Measurements from ENCODE around the gene CEP57L1.
A peak's percentile ranks its signal among the peaks of the same experiment; 100 is the strongest.

CEP57L1 gene

DNA sequence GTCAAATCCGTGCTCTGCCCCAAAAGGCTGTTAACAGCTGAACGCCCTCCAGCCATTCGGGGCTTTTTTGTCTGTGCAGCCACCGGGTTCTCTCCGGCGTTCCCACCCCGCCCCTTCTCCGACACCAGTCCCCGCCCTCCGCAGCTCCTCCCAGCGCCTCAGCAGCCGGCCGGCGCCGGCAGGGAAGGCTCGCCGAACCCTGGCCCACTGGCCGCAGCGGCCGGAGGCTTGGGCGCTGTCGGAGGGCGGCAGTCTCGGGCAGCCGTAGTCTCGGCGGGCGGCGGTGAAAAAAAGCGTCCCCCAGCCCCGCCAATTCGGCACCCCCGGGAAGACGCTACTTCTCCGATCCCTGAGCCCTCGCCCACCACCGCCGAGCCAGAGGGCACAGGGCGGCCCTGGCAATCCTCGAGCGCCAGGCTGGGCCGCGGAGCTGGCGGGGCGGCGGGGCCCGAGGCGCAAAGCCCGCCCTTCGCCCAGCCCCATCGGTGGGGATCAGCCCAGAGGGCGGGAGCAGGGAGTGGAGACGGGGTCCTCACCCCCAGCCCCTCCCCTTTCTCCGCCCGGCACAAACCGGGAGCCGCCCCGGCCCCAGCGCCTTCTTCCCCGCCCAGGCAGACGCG, 781 bp upstream of the CEP57L1 start, which contains the start of gene SESN1:
Gene SESN1, minus strand, starts transcription at position 431 of the 620 bp plus-strand sequence. CDS start 773 bp downstream, outside the sequence.
- TF ChIP-seq ZNF274 (IDR thresholded peaks at IDR 0.05; ENCODE audit: low read depth, low read length), result no peak
- TF ChIP-seq SUZ12 (IDR thresholded peaks at IDR 0.05; ENCODE audit: extremely low read depth, insufficient read depth, insufficient read length), result no peak
- TF ChIP-seq YY1 (IDR thresholded peaks at IDR 0.05; ENCODE audit: insufficient read depth, insufficient read length), result no peak
- no peaks in the 10 kb centered on the region for H3K36me3 ChIP-seq (ENCODE audit: insufficient read depth, insufficient read length, low read length)
- peak; percentile 76 for DNase-seq (ENCODE audit: low read depth, low spot score)

GRCh38 chr6:109095835-109096084, 453 bp downstream of the CEP57L1 start:
- H3K9ac ChIP-seq (ENCODE audit: insufficient read length, low read depth), result peak overlapping the region; percentile 86
- TF ChIP-seq SUZ12 (IDR thresholded peaks at IDR 0.05; ENCODE audit: extremely low read depth, insufficient read depth, insufficient read length), result no peak
- no peak for TF ChIP-seq YY1 (IDR thresholded peaks at IDR 0.05; ENCODE audit: insufficient read depth, insufficient read length)
- no peak for TF ChIP-seq ZNF274 (IDR thresholded peaks at IDR 0.05; ENCODE audit: low read depth, low read length)
- H3K4me3 ChIP-seq (ENCODE audit: insufficient read length, low read depth), result peak overlapping the region; percentile 57
- no peaks in the 10 kb centered on the region for H3K27me3 ChIP-seq (ENCODE audit: insufficient read depth, insufficient read length)
- H3K9me3 ChIP-seq (ENCODE audit: insufficient read depth, low read length), result no peaks in the 10 kb centered on the region
- no peak for DNase-seq (ENCODE audit: low read depth, low spot score)
- no peaks in the 10 kb centered on the region for H3K36me3 ChIP-seq (ENCODE audit: insufficient read depth, insufficient read length, low read length)
- no peaks in the 10 kb centered on the region for H3K4me1 ChIP-seq (ENCODE audit: insufficient read depth, insufficient read length)

More for the DNA sequence above, 781 bp upstream of the CEP57L1 start, which contains the start of gene SESN1:
- H3K9ac ChIP-seq (ENCODE audit: insufficient read length, low read depth), result peak within 1 kb of the TSS; percentile 86
- H3K9me3 ChIP-seq (ENCODE audit: insufficient read depth, low read length), result no peaks in the 10 kb centered on the region
- H3K4me1 ChIP-seq (ENCODE audit: insufficient read depth, insufficient read length), result no peaks in the 10 kb centered on the region
- peak within 1 kb of the TSS; percentile 63 for H3K4me3 ChIP-seq (ENCODE audit: insufficient read length, low read depth)
- no peaks in the 10 kb centered on the region for H3K27me3 ChIP-seq (ENCODE audit: insufficient read depth, insufficient read length)

- Histone ChIP-seq H3K4me1 (ENCODE audit: insufficient read depth, insufficient read length) (no peaks in the 10 kb centered on the region), H3K9ac (ENCODE audit: insufficient read length, low read depth) (no peak overlapping the region), H3K36me3 (ENCODE audit: insufficient read depth, insufficient read length, low read length) (no peaks in the 10 kb centered on the region), H3K9me3 (ENCODE audit: insufficient read depth, low read length) (no peaks in the 10 kb centered on the region), H3K27me3 (ENCODE audit: insufficient read depth, insufficient read length) (no peaks in the 10 kb centered on the region), H3K4me3 (ENCODE audit: insufficient read length, low read depth) (peak overlapping the region; percentile 57)
- DNase-seq (ENCODE audit: low read depth, low spot score), result no peak
- TF ChIP-seq ZNF274 (IDR thresholded peaks at IDR 0.05; ENCODE audit: low read depth, low read length) (no peak), SUZ12 (IDR thresholded peaks at IDR 0.05; ENCODE audit: extremely low read depth, insufficient read depth, insufficient read length) (no peak), YY1 (IDR thresholded peaks at IDR 0.05; ENCODE audit: insufficient read depth, insufficient read length) (no peak)
These were observed 901 bp downstream of the CEP57L1 start for GRCh38 chr6:109096208-109096607.

- Histone ChIP-seq H3K36me3 (ENCODE audit: insufficient read depth, insufficient read length, low read length) (peaks cover 5% of the 10 kb centered on the region), H3K9ac (ENCODE audit: insufficient read length, low read depth) (no peak overlapping the region), H3K4me1 (ENCODE audit: insufficient read depth, insufficient read length) (no peaks in the 10 kb centered on the region), H3K27me3 (ENCODE audit: insufficient read depth, insufficient read length) (no peaks in the 10 kb centered on the region), H3K9me3 (ENCODE audit: insufficient read depth, low read length) (no peaks in the 10 kb centered on the region), H3K4me3 (ENCODE audit: insufficient read length, low read depth) (no peak overlapping the region)
- DNase-seq (ENCODE audit: low read depth, low spot score), result no peak
- TF ChIP-seq YY1 (IDR thresholded peaks at IDR 0.05; ENCODE audit: insufficient read depth, insufficient read length) (no peak), ZNF274 (IDR thresholded peaks at IDR 0.05; ENCODE audit: low read depth, low read length) (no peak), SUZ12 (IDR thresholded peaks at IDR 0.05; ENCODE audit: extremely low read depth, insufficient read depth, insufficient read length) (no peak)
These were observed 2.4 kb downstream of the CEP57L1 start for GRCh38 chr6:109097661-109098060.

GRCh38 chr6:109102762-109103161, 7.5 kb downstream of the CEP57L1 start:
- Histone ChIP-seq H3K4me1 (ENCODE audit: insufficient read depth, insufficient read length) (no peaks in the 10 kb centered on the region), H3K9ac (ENCODE audit: insufficient read length, low read depth) (no peak overlapping the region), H3K36me3 (ENCODE audit: insufficient read depth, insufficient read length, low read length) (peaks cover 5% of the 10 kb centered on the region), H3K4me3 (ENCODE audit: insufficient read length, low read depth) (no peak overlapping the region), H3K9me3 (ENCODE audit: insufficient read depth, low read length) (no peaks in the 10 kb centered on the region), H3K27me3 (ENCODE audit: insufficient read depth, insufficient read length) (no peaks in the 10 kb centered on the region)
- DNase-seq (ENCODE audit: low read depth, low spot score), result no peak
- TF ChIP-seq SUZ12 (IDR thresholded peaks at IDR 0.05; ENCODE audit: extremely low read depth, insufficient read depth, insufficient read length) (no peak), YY1 (IDR thresholded peaks at IDR 0.05; ENCODE audit: insufficient read depth, insufficient read length) (no peak), ZNF274 (IDR thresholded peaks at IDR 0.05; ENCODE audit: low read depth, low read length) (no peak)

DNA sequence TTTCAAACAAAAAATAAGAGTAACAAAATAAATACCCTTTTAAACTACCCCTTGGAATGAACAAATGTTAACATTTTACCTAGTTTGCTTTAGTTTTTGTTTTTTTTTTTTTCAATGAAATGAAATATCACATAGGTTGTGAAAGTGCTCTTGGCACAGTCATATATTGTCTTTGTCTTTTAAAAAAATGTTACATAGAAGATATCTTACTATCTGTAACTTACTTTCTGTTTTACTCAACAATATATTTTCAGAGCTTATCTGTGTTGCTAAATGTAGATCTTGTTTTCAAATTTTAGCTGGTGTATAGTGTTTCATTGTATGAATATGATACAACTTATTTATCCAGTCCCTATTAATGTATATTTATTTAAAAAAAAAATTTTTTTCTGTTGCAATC, 8.6 kb downstream of the CEP57L1 start:
- H3K36me3 ChIP-seq (ENCODE audit: insufficient read depth, insufficient read length, low read length), result peaks cover 5% of the 10 kb centered on the region
- H3K9me3 ChIP-seq (ENCODE audit: insufficient read depth, low read length), result no peaks in the 10 kb centered on the region
- H3K9ac ChIP-seq (ENCODE audit: insufficient read length, low read depth), result no peak overlapping the region
- no peaks in the 10 kb centered on the region for H3K27me3 ChIP-seq (ENCODE audit: insufficient read depth, insufficient read length)
- no peak for TF ChIP-seq SUZ12 (IDR thresholded peaks at IDR 0.05; ENCODE audit: extremely low read depth, insufficient read depth, insufficient read length)
- no peak for TF ChIP-seq YY1 (IDR thresholded peaks at IDR 0.05; ENCODE audit: insufficient read depth, insufficient read length)
- no peak for TF ChIP-seq ZNF274 (IDR thresholded peaks at IDR 0.05; ENCODE audit: low read depth, low read length)
- DNase-seq (ENCODE audit: low read depth, low spot score), result no peak
- H3K4me1 ChIP-seq (ENCODE audit: insufficient read depth, insufficient read length), result no peaks in the 10 kb centered on the region
- H3K4me3 ChIP-seq (ENCODE audit: insufficient read length, low read depth), result no peak overlapping the region

GRCh38 chr6:109104512-109104911, 9.2 kb downstream of the CEP57L1 start:
- H3K27me3 ChIP-seq (ENCODE audit: insufficient read depth, insufficient read length), result no peaks in the 10 kb centered on the region
- peaks cover 5% of the 10 kb centered on the region for H3K36me3 ChIP-seq (ENCODE audit: insufficient read depth, insufficient read length, low read length)
- H3K9ac ChIP-seq (ENCODE audit: insufficient read length, low read depth), result no peak overlapping the region
- H3K4me3 ChIP-seq (ENCODE audit: insufficient read length, low read depth), result no peak overlapping the region
- no peaks in the 10 kb centered on the region for H3K4me1 ChIP-seq (ENCODE audit: insufficient read depth, insufficient read length)
- no peak for TF ChIP-seq SUZ12 (IDR thresholded peaks at IDR 0.05; ENCODE audit: extremely low read depth, insufficient read depth, insufficient read length)
- no peak for TF ChIP-seq YY1 (IDR thresholded peaks at IDR 0.05; ENCODE audit: insufficient read depth, insufficient read length)
- TF ChIP-seq ZNF274 (IDR thresholded peaks at IDR 0.05; ENCODE audit: low read depth, low read length), result no peak
- H3K9me3 ChIP-seq (ENCODE audit: insufficient read depth, low read length), result no peaks in the 10 kb centered on the region
- DNase-seq (ENCODE audit: low read depth, low spot score), result no peak
